Measurements from ENCODE around the gene ST6GALNAC2.
"Not testable (repeated sequence)": the region's sequence is repeated elsewhere in the genome, so short reads cannot be mapped to it uniquely, and the experiment has no call there.

Gene ST6GALNAC2

DNA sequence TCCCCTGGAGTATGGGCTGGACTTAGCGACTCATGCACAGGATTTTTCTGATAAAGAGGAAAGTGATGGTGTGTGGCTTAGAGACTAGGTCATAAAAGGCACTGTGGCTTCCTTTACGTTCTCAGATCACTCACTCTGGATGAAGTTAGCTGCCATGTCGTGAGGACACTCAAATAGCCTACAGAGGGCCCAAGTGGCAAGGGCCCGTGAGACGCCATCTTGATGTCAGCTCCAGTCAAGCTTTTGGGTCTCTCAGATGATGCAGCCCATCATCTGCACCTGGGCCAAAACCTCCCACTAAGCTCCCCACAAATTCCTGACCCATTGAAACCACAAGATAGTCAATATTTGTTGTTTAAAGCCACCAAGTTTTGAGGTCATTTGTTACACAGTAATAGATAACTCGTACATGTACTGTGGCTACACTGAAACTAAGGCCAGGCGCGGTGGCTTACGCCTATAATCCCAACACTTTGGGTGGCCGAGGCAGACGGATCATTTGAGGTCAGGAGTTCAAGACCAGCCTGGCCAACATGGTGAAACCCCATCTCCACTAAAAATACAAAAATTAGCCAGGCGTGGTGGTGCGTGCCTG is 14.7 kb downstream of the ST6GALNAC2 start:
- DNase-seq (ENCODE audit: low spot score) (no peak), FAIRE-seq (no peak)

DNA sequence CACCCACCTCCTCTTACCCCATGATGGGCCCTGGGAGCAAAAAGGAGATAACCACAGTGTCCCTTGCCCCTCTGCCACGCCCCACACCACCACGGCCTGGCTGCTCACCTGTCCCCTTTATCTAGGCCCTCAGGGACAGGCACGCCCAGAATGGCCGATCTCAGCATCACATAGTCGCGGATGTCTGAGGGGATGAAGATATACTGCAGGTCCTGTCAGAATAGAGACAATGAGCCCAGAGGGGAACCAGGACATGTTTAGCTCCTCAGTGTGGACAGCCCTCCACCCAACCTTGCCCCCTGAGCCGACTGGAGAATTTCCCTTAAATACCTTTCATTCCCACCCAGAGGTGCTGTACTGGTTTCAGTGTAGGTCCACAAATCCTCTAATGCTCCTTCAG is 15.2 kb downstream of the ST6GALNAC2 start:
- FAIRE-seq (no peak), DNase-seq (ENCODE audit: low spot score) (no peak)

DNA sequence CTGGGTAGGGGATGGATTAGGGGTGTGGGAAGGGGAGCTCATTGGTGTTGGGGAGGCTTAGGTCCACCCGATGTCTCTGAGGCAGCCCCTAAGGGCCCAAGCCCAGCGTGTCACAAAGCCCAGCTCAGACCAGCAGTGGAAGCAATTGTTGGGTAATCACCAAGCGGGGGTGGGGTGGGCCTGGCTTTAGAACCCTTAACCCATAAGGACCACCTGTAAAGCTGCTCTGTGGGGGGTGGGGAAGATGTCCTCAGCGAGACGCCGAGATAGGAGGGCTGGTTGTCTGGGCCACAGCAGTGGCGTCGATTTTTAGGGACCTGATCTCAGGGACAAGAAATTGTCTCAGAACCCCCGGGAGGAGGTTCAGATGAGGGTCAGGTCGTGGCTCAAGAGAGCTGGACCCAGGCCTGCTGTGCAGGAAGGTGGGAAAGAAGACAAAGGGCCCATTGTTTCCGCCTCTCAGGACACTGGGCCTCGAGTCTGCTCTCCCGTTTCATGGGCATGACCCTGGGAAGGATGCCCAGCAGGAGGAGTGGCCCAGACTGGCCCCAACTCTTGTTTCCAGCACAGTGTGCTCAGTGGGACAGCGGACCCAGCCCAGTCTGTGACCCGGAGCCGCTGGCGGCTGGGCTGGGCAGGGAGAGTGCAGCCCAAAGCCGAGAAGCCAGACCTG is 15.9 kb downstream of the ST6GALNAC2 start:
- FAIRE-seq (no peak), DNase-seq (ENCODE audit: low spot score) (no peak)

DNA sequence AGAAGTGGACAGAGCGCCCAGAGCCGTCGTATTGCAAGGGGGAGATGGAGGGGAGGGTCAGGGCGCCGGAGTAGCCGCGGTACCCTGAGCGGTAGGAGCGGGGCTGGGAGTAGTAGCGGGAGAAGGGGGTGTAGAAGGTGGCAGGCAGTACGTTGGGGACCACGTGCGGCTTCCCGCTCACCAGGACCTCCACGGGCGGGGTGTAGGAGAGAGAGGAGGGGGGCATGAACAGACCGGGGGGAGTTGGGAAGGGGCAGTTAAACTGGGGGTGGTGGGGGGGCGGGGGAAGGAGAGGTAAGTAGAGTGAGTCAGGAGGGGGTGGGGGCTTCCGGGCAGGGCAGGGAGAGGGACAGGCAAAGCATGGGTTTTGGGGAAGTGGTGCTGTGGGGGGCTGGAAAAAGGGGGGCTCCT is 16.8 kb downstream of the ST6GALNAC2 start:
- no peak for DNase-seq (ENCODE audit: low spot score)
- no peak for FAIRE-seq

DNA sequence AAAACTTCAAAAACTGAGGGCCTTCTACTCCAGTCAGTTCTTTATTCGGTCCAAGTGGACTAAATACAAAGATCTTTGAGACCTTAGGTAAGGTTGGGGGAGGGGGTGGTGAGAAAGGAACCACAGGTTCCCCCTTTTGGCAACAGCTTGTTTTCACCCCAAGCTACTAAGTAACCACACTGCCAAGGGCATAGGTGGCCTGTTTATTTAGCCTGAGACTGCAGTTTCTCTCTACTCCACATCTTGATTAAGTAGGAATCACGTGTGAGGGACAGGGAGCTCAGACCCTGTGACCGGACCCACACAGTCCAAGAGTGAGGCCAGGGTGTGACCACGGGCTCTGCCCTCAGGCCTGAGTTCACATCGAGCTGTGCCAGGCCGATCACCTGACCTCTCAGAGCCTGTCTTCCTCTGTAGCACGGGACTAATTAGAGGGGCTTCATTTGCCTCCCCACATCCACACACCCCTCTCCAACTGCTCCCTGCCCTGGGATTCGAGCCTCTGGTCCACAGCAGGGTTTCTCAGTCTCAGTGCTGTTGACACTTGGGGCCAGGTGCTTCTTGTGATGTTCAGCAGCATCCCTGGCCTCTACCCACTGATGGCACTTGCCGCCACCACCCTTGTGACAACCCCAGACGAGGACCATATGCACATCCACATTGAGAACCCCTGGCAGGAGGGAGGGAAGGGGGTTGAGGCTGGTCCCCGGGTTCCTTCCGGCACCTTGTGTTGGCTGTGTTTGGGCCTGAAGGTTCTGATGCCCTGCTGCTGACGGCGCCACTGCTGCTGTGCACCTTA is 17.8 kb downstream of the ST6GALNAC2 start:
- DNase-seq (ENCODE audit: low spot score) (no peak), FAIRE-seq (no peak)

DNA sequence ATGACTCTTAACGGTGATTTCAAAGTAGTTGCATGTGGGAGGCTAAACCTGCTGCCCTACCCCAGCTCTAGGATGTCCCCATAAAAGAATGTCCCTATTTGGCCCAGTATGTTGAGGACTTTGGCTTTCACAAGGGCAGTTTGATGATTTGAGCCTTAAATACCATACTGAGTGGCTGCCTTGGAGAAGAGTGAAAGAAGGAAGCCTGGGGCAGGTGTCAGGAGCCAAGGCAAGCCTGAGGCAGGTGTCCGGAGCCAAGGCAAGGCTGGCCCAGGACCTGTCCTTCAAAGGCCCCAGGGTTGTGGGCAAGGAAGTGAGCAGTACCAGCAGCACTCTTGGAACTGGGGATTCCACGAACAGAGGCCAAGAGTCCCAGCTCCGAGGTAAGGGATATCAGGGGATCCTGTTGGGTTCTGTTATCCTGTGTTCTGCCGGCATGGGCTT is 18.6 kb downstream of the ST6GALNAC2 start:
- DNase-seq (ENCODE audit: low spot score): no peak

DNA sequence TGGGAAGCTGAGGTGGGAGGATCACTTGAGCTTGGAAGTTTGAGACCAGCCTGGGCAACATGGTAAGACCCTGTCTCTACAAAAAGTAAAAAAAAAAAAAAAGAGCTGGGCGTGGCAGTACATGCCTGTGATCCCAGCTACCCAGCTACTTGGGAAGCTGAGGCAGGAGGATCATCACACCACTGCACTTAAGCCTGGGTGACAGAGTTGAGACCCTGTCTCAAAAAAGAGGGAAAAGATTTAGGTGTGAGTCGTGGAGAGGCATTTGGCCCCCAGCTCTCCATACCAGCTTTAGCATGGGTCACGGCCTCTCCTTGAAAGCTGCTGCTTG is 19.1 kb downstream of the ST6GALNAC2 start:
- FAIRE-seq: no peak
- DNase-seq (ENCODE audit: low spot score): no peak

More for the DNA sequence above, 18.6 kb downstream of the ST6GALNAC2 start:
- no peak for FAIRE-seq

DNA sequence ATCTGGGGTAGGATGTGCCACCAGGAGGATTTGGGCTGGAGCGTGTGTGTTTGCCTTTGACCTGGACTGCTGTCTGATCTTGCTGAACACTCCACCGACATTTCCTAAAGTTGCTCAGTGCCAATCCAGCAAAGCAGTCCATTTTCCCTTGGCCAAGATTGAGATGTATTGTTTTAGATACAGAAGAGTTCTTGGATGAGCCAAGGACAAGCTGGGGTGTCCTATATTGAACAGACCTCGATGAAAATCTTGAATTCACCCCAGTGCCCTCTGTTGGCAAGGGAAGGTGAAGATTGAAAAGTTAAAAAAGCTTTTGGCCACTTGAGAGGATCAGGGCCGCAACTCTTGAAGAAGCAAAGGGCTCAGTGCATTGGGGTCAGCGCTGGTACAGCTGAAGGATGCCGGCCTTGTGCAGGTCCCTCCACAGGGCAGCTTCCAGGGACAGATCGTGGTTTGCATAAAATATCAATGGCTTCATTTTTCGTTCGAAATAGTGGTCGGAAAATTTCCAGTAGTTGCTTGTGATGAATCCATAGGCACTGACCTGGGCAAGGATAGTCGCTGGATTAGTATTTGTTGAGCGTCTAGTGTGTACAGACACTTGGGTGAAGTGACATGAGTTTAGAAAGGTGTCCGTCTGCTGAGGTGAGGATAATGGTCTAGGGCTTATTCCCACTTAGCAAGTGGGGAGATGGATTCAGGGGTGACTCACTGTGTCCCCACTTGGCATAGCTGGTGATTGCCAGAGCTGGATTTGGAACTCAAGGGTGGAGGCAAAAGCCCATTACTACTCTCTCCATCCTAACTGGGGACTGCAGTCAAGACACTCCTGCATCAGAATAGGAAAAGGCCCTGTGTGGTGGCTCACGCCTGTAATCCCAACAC is 19.7 kb downstream of the ST6GALNAC2 start:
- no peak for FAIRE-seq

DNA sequence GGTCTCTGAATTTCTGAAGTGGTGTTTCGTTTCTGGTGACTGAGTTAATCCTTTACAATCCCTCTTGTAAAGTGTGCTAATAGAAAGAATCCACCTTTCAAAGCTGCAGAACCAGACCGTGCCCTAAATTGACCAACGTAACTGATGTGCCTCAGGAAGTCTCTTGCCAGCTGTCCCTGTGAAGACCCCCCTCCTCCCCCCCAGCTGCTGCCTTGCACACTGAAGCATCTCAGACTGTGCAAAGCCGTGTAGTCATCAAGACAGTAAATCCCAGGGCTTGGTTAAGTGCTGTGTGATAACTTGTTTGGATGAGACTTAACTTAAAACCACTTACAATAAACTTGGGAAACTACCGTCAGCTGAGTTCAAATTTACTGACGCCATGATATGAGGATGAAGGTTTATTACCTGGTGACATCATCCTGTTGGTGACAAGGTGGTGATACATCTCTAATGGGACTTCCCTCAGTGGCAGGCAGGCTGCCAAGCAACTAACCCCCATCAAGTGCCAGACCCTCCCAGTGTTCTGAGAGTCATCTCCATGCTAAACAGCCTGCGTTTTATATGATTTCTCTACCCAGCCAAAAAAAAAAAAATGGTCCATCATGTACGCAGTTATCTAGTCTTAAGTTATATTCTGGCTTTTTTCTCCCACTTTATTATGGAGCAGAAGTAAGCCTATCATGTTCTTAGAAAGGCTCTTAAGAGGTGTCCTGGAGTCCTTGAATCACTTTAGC is 20.5 kb downstream of the ST6GALNAC2 start:
- FAIRE-seq; DNase-seq (ENCODE audit: low spot score): not testable (repeated sequence)

More for the DNA sequence above, 19.7 kb downstream of the ST6GALNAC2 start:
- DNase-seq (ENCODE audit: low spot score): no peak

DNA sequence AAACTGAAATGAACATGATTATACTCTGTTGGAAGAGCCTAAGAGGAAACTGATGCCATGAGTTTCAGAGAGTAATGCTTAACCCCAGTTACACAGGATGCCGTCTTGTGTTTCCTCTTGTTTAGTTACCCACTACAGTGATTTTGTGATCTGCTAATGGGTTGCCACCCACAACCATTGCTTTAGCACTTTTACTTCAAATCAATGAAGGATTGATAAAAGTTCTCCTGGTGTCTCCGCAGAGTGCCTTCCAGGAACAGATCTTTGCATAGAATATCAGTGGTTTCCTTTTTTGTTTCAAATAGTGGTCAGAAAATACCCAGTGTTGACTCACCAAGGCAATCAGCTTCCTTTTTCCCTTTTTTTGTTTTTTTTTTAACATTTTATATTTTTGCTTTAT is 22.3 kb downstream of the ST6GALNAC2 start:
- DNase-seq (ENCODE audit: low spot score); FAIRE-seq: not testable (repeated sequence)

DNA sequence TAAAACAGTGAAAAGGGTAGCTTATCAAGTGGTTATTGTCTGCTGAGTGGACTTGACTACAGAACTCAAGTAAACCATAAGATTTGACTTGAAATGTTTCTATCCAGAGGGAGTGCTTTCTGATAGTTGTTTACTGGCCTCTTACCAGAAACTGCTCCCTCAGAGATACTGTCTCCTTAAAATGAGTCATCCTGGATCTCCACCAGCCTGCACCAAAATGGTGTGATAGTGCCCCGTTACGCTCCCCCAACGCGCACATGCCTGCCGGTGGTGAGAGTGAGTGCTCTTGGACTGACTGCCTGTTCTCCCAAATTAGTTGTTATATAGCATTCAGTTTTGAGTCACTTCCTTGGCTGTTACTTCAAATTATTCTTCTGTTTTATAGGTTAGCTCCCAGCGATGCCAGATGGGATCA is 22.9 kb downstream of the ST6GALNAC2 start:
- FAIRE-seq (no peak), DNase-seq (ENCODE audit: low spot score) (no peak)

DNA sequence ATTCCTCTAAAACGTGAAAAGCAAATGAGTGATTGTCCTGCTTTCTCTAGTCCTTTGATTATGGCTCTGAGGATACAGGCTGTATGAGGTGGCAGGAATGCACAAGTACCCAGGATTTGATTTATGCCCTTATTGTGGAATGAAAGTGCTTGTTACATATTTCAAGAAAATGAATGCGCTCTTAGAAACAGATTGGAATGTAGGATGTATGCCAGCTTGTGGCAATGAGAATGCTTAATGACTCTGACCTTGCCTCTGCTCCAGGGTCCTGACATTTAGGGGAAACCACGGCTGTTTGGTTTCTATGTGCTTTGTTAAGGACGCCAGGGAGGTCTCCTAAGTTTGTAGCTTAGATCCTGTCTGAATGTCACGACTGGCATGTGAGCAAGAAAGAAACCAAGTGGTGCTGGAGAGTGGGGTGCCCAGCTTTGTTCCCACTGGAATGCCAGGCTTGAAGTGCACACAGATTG is 23.8 kb downstream of the ST6GALNAC2 start:
- no peak for FAIRE-seq
- DNase-seq (ENCODE audit: low spot score): no peak

DNA sequence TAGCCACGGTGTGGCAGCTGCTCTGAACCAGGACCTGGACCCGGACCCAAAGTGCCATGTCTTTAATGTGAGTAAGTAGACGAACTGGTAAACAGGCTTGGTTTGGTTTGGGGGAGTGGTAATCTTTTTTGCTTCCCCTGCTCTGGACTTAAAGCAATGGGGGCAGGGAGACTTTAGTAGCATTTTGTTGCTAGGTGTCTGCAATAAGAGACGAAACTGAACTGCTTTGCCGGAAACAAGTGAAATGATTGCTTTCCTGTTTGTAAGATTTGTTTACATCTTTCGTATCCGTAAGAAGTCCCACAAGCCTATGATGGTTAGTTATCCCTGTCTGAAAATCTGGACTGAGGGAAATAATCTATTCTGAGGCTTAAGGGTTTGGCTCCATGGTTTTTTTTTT is 24.3 kb downstream of the ST6GALNAC2 start:
- DNase-seq (ENCODE audit: low spot score) (no peak), FAIRE-seq (no peak)

DNA sequence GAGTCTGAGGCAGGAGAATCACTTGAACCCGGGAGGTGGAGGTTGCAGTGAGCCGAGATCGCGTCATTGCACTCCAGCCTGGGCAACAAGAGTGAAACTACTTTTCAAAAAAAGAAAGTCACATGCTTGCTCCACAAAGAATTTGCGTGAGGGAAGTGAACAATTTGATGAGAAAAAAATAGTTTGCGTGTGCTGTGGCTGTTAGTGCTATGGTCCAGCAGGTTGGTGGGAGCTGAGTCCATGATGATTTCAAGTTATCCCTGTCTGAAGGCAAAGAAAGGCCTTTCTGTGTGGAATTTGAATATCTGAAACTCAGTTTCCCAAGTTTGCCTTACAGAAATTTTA is 24.8 kb downstream of the ST6GALNAC2 start:
- DNase-seq (ENCODE audit: low spot score) (no peak), FAIRE-seq (no peak)

DNA sequence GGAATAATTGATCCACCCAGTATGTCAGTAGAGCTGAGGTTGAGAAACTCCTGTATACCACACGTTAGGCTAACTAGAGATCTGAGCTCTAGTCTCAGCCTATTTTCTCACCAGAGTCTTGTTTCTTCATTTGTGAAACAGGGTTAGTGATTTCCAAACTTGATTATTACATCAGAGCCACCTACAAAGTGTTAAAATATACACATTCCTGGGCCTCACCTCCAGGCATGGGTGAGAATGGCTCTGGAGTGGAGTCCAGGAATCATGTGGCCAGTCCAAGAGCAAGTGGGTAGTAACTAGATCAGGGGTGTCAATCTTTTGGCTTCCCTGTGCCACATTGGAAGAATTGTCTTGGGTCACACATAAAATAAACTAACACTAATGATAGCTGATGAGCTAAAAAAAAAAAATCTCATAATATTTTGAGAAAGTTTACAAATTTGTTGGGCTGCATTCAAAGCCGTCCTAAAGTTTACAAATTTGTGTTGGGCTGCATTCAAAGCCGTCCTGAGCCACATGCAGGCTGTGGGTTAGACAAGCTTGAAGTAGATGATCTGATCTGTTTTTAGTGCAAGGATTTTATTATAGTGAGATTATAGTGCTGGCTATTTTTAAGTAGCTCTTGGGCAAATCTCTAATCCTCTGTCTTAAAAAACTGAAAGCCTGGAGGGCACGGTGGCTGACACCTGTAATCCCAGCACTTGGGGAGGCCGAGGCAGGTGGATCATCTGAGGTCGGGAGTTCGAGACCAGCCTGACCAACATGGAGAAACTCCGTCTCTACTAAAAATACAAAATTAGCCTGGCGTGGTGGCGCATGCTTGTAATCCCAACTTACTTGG is 25.4 kb downstream of the ST6GALNAC2 start:
- no peak for FAIRE-seq
- no peak for DNase-seq (ENCODE audit: low spot score)

DNA sequence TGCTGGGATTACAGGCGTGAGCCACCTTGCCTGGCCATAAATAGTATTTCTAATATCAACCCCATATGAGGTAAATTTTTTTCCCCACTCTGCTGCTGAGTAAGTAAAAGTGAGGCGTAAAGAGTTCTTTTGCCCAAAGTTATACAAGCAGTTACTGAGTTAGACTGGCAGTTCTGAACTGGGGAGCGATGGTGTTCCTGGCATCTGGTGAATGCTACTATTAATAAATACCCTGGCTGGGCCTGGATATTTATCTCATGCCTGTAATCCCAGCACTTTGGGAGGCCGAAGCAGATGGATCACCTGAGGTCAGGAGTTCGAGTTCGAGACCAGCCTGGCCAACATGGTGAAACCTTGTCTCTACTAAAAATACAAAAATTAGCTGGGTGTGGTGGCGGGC is 26.2 kb downstream of the ST6GALNAC2 start:
- FAIRE-seq; DNase-seq (ENCODE audit: low spot score): not testable (repeated sequence)

DNA sequence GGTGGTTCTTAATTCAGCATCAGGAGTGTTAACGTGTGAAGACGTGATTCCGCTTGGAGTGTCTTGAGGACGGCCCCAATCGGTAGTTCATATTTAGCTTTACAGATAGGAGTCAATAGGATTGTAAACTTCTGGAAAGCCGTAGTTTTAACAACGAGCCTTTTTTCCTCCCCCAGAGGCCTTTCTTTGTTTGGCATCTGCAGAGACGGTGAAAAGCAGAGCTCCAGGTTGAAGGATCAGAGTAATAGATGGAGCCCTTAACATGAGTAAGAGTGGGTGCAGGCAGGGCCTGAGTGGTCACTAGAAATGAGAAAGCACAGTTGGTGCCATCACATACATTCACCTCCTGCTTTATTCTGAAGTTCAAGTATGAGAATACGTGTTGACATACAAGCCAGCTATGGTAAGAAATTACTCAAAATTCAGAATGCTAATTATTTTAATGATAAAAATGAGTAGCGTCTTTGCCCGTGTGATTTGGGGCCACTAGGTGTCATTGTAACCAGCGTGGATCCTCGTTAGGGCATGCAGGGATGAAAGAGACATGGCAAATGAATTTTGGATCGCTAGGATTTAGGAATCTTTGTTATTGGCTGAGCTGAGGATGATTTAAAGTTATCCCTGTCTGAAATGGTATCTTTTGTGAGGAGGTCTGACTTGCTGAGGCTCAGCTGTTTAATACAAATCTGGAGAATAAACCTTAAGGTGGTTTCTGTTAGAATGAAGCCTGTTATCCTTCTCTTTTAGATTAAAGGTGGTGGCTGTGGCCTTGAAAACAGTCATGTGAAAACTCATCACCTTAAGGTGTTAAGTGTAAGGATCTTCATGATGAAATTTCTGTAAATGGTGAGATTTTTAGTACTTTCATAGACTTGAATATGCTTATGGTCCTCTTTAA is 27.2 kb downstream of the ST6GALNAC2 start:
- FAIRE-seq (no peak), DNase-seq (ENCODE audit: low spot score) (no peak)

DNA sequence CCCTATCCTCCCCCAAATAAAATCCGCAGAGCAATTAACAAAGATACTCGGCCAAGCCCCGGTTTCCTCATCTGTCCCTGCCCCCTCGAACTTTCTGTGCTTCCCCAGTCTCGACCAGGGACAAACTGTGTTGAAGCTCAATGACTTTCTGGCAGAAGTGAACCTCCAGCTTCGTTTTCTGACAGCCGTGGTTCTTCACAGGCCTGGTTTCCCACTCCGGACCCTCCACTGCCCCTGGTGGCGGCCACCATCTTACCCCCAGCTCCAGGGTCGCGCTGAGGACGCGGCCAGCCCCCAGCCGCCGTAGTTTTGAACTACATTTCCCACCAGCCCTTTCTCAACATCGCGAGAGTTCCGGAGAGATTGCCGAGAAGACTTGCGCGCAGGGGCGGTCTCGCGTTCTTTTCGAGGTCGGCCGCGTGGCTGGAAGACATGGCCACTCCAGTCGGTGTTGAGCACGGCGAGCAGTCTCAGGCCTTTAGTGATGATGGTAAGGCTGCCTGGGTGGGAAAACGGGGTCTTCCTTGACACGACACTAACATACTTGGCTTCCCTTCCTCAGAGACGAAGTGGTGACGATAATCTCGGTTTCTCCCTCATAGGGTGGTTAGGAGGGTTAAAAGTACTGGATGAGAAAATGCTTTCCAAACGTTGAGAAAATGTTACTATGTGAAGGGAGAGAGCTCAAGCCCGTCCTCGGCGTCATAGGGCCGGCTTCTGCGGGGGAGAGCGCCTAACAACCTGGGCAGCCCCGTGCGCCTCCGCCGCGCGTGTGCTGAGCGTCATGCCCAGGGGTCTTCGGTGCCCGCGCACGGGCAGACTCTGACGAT is 28.1 kb downstream of the ST6GALNAC2 start:
- FAIRE-seq (peak; percentile 9), DNase-seq (ENCODE audit: low spot score) (peak; percentile 97)
